ENCODE measurements around the gene EML4. TPM values are rescaled to one million over a fixed set of nuclear protein-coding genes. Genes with fewer than 3 reads are reported as not detected.

The EML4 gene
- total and polyA plus RNA-seq, 2 of the 13 experiments (the other 11 are each of a cell fraction or from before 2014, with no cell fraction given) = 243 to 476 TPM

- TF ChIP-seq, protein P1, sequence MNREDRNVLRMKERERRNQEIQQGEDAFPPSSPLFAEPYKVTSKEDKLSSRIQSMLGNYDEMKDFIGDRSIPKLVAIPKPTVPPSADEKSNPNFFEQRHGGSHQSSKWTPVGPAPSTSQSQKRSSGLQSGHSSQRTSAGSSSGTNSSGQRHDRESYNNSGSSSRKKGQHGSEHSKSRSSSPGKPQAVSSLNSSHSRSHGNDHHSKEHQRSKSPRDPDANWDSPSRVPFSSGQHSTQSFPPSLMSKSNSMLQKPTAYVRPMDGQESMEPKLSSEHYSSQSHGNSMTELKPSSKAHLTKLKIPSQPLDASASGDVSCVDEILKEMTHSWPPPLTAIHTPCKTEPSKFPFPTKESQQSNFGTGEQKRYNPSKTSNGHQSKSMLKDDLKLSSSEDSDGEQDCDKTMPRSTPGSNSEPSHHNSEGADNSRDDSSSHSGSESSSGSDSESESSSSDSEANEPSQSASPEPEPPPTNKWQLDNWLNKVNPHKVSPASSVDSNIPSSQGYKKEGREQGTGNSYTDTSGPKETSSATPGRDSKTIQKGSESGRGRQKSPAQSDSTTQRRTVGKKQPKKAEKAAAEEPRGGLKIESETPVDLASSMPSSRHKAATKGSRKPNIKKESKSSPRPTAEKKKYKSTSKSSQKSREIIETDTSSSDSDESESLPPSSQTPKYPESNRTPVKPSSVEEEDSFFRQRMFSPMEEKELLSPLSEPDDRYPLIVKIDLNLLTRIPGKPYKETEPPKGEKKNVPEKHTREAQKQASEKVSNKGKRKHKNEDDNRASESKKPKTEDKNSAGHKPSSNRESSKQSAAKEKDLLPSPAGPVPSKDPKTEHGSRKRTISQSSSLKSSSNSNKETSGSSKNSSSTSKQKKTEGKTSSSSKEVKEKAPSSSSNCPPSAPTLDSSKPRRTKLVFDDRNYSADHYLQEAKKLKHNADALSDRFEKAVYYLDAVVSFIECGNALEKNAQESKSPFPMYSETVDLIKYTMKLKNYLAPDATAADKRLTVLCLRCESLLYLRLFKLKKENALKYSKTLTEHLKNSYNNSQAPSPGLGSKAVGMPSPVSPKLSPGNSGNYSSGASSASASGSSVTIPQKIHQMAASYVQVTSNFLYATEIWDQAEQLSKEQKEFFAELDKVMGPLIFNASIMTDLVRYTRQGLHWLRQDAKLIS (CRISPR knock-in tag; IDR thresholded peaks at IDR 0.05) = peak; percentile 98
- TF ChIP-seq SIN3B (IDR thresholded peaks at IDR 0.05; ENCODE audit: low read length) (no peak), NFYC (CRISPR knock-in tag; IDR thresholded peaks at IDR 0.05) (0 out of 2 replicates have a peak, but pooled peaks have one; percentile 36), PAWR (CRISPR knock-in tag; IDR thresholded peaks at IDR 0.05; ENCODE audit: borderline replicate concordance) (no peak), ZNF225 (CRISPR knock-in tag; IDR thresholded peaks at IDR 0.05) (no peak), ZNF138 (CRISPR knock-in tag; IDR thresholded peaks at IDR 0.05; ENCODE audit: low read depth) (no peak), PAX8 (CRISPR knock-in tag; IDR thresholded peaks at IDR 0.05; ENCODE audit: borderline replicate concordance) (no peak), SMARCC2 (IDR thresholded peaks at IDR 0.05) (no peak), NONO (IDR thresholded peaks at IDR 0.05) (no peak), NONO (CRISPR knock-in tag; conservative IDR thresholded peaks at IDR 0.05) (peak; percentile 86), JARID2 (CRISPR knock-in tag; IDR thresholded peaks at IDR 0.05; ENCODE audit: insufficient replicate concordance) (peak; percentile 71), ZNF557 (CRISPR knock-in tag; IDR thresholded peaks at IDR 0.05) (0 out of 2 replicates have a peak, but pooled peaks have one; percentile 55), TBX2 (CRISPR knock-in tag; IDR thresholded peaks at IDR 0.05; ENCODE audit: borderline replicate concordance) (peak; percentile 97), SP2 (CRISPR knock-in tag; IDR thresholded peaks at IDR 0.05) (no peak), CREB1 (IDR thresholded peaks at IDR 0.05) (peak; percentile 33), CREB1 (CRISPR knock-in tag; IDR thresholded peaks at IDR 0.05) (peak; percentile 86), KDM6A (CRISPR knock-in tag; IDR thresholded peaks at IDR 0.05; ENCODE audit: low read depth) (peak; percentile 87), HDAC6 (IDR thresholded peaks at IDR 0.05; ENCODE audit: low read depth, low read length) (no peak)
- TF ChIP-seq, protein P2, sequence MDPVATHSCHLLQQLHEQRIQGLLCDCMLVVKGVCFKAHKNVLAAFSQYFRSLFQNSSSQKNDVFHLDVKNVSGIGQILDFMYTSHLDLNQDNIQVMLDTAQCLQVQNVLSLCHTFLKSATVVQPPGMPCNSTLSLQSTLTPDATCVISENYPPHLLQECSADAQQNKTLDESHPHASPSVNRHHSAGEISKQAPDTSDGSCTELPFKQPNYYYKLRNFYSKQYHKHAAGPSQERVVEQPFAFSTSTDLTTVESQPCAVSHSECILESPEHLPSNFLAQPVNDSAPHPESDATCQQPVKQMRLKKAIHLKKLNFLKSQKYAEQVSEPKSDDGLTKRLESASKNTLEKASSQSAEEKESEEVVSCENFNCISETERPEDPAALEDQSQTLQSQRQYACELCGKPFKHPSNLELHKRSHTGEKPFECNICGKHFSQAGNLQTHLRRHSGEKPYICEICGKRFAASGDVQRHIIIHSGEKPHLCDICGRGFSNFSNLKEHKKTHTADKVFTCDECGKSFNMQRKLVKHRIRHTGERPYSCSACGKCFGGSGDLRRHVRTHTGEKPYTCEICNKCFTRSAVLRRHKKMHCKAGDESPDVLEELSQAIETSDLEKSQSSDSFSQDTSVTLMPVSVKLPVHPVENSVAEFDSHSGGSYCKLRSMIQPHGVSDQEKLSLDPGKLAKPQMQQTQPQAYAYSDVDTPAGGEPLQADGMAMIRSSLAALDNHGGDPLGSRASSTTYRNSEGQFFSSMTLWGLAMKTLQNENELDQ (CRISPR knock-in tag; IDR thresholded peaks at IDR 0.05; ENCODE audit: borderline replicate concordance) = peak; percentile 69; the same call in 1 of the 2 replicates
- TF ChIP-seq, protein P3, sequence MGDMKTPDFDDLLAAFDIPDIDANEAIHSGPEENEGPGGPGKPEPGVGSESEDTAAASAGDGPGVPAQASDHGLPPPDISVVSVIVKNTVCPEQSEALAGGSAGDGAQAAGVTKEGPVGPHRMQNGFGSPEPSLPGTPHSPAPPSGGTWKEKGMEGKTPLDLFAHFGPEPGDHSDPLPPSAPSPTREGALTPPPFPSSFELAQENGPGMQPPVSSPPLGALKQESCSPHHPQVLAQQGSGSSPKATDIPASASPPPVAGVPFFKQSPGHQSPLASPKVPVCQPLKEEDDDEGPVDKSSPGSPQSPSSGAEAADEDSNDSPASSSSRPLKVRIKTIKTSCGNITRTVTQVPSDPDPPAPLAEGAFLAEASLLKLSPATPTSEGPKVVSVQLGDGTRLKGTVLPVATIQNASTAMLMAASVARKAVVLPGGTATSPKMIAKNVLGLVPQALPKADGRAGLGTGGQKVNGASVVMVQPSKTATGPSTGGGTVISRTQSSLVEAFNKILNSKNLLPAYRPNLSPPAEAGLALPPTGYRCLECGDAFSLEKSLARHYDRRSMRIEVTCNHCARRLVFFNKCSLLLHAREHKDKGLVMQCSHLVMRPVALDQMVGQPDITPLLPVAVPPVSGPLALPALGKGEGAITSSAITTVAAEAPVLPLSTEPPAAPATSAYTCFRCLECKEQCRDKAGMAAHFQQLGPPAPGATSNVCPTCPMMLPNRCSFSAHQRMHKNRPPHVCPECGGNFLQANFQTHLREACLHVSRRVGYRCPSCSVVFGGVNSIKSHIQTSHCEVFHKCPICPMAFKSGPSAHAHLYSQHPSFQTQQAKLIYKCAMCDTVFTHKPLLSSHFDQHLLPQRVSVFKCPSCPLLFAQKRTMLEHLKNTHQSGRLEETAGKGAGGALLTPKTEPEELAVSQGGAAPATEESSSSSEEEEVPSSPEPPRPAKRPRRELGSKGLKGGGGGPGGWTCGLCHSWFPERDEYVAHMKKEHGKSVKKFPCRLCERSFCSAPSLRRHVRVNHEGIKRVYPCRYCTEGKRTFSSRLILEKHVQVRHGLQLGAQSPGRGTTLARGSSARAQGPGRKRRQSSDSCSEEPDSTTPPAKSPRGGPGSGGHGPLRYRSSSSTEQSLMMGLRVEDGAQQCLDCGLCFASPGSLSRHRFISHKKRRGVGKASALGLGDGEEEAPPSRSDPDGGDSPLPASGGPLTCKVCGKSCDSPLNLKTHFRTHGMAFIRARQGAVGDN (CRISPR knock-in tag; IDR thresholded peaks at IDR 0.05) = no peak; the same call in 1 of the 2 replicates
Measured at GRCh38 chr2:42135381-42136312, 33.5 kb upstream of the EML4 start (continued).

All from HepG2 (cell line).